ENCODE results near the gene SLC22A23.
A peak's percentile ranks its signal among the peaks of the same experiment; 100 is the strongest.

Gene SLC22A23

GRCh38 chr6:3230256-3230882, 226.5 kb downstream of the SLC22A23 start:
- no peak for TF ChIP-seq CTCF (IDR thresholded peaks at IDR 0.05)
- H3K27me3 ChIP-seq = peaks cover 98% of the 10 kb centered on the region
- H3K9me3 ChIP-seq = no peaks in the 10 kb centered on the region
- H3K4me3 ChIP-seq (ENCODE audit: low read depth in 1 of 2, low read length in 1 of 2) = no peak overlapping the region
- H3K4me1 ChIP-seq (ENCODE audit: control insufficient read depth in 1 of 2, insufficient read depth in 1 of 2, low read depth in 1 of 2, low read length in 1 of 2) = peaks cover 32 to 51% of the 10 kb centered on the region in 2 experiments
- H3K27ac ChIP-seq = no peak overlapping the region
- no peaks in the 10 kb centered on the region for H3K36me3 ChIP-seq

- Histone ChIP-seq H3K36me3 (no peaks in the 10 kb centered on the region), H3K4me1 (ENCODE audit: control insufficient read depth in 1 of 2, insufficient read depth in 1 of 2, low read depth in 1 of 2, low read length in 1 of 2) (peaks cover 32 to 51% of the 10 kb centered on the region in 2 experiments), H3K4me3 (ENCODE audit: low read depth in 1 of 2, low read length in 1 of 2) (no peak overlapping the region), H3K27me3 (peaks cover 92% of the 10 kb centered on the region), H3K27ac (no peak overlapping the region), H3K9me3 (no peaks in the 10 kb centered on the region)
- TF ChIP-seq CTCF (IDR thresholded peaks at IDR 0.05) = no peak
These were observed 227.2 kb downstream of the SLC22A23 start for GRCh38 chr6:3229566-3230178.

GRCh38 chr6:3228771-3229565, 227.9 kb downstream of the SLC22A23 start:
- Histone ChIP-seq H3K27me3 (peaks cover 92% of the 10 kb centered on the region), H3K36me3 (no peaks in the 10 kb centered on the region), H3K9me3 (no peaks in the 10 kb centered on the region), H3K27ac (no peak overlapping the region), H3K4me3 (ENCODE audit: low read depth in 1 of 2, low read length in 1 of 2) (peak overlapping the region in 1 of 2 experiments; percentile 7), H3K4me1 (ENCODE audit: control insufficient read depth in 1 of 2, insufficient read depth in 1 of 2, low read depth in 1 of 2, low read length in 1 of 2) (peaks cover 32 to 51% of the 10 kb centered on the region in 2 experiments)
- no peak for TF ChIP-seq CTCF (IDR thresholded peaks at IDR 0.05)

- H3K4me3 ChIP-seq (ENCODE audit: low read depth in 1 of 2, low read length in 1 of 2) = peak overlapping the region in 1 of 2 experiments; percentile 7
- peaks cover 32 to 51% of the 10 kb centered on the region in 2 experiments for H3K4me1 ChIP-seq (ENCODE audit: control insufficient read depth in 1 of 2, insufficient read depth in 1 of 2, low read depth in 1 of 2, low read length in 1 of 2)
- H3K27me3 ChIP-seq = peaks cover 92% of the 10 kb centered on the region
- H3K9me3 ChIP-seq = no peaks in the 10 kb centered on the region
- H3K27ac ChIP-seq = no peak overlapping the region
- H3K36me3 ChIP-seq = no peaks in the 10 kb centered on the region
- TF ChIP-seq CTCF (IDR thresholded peaks at IDR 0.05) = no peak
These were observed 228.7 kb downstream of the SLC22A23 start for GRCh38 chr6:3228046-3228671.

GRCh38 chr6:3227363-3228045, 229.3 kb downstream of the SLC22A23 start, which contains the start of gene TUBB2B:
Gene TUBB2B, minus strand, starts transcription at chr6:3227653. Its CDS starts 110 bp downstream, at chr6:3227543.
- H3K4me1 ChIP-seq (ENCODE audit: control insufficient read depth in 1 of 2, insufficient read depth in 1 of 2, low read depth in 1 of 2, low read length in 1 of 2) = peaks cover 32 to 51% of the 10 kb centered on the region in 2 experiments

More at GRCh38 chr6:3227363-3228045, 229.3 kb downstream of the SLC22A23 start, which contains the start of gene TUBB2B:
- Histone ChIP-seq H3K36me3 (no peaks in the 10 kb centered on the region), H3K4me3 (ENCODE audit: low read depth in 1 of 2, low read length in 1 of 2) (peak within 1 kb of the TSS in 1 of 2 experiments; percentile 7), H3K27me3 (peaks cover 92% of the 10 kb centered on the region), H3K9me3 (no peaks in the 10 kb centered on the region), H3K27ac (no peak within 1 kb of the TSS)
- TF ChIP-seq CTCF (IDR thresholded peaks at IDR 0.05) = no peak

Data from neutrophil (primary cell).